ENCODE measurements around the gene EI24.

EI24 gene

DNA sequence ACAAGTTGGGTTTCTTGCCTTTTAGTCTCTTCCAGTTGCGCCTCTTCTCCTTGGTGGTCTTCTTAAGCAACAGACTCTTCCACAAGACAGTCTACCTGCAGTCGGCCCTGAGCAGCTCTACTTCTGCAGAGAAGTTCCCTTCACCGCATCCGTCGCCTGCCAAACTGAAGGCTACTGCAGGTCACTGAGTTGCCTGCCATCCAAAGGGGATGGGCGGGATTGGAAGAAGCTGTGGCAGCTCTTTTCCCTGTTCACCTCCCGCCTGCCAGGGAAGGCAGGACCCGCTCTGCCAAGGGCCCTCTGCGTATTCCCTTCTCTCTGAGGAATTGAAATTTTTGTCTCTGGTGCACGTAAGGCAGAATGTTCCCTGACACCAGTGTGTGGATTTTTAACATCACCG lies 14.2 kb downstream of the EI24 start:
- Histone ChIP-seq H3K27ac (no peak overlapping the region), H3K9ac (no peak overlapping the region), H3K4me3 (IDR thresholded peaks at IDR 0.05; ENCODE audit: insufficient read depth, low read depth, low read length) (no peak overlapping the region), H3K4me2 (no peak overlapping the region), H3K4me1 (ENCODE audit: low read depth, poor library complexity, severe bottlenecking) (peaks cover 7% of the 10 kb centered on the region), H4K20me1 (ENCODE audit: insufficient read depth) (no peaks in the 10 kb centered on the region), H3K36me3 (ENCODE audit: insufficient read depth) (0 out of 2 replicates have a peak, but pooled peaks cover 4% of the 10 kb centered on the region), H2AFZ (ENCODE audit: low read depth) (no peak overlapping the region), H3K79me2 (ENCODE audit: insufficient read depth, low read depth) (no peaks in the 10 kb centered on the region), H3K27me3 (ENCODE audit: insufficient read depth, low read depth) (no peaks in the 10 kb centered on the region)
- TF ChIP-seq, protein P1, sequence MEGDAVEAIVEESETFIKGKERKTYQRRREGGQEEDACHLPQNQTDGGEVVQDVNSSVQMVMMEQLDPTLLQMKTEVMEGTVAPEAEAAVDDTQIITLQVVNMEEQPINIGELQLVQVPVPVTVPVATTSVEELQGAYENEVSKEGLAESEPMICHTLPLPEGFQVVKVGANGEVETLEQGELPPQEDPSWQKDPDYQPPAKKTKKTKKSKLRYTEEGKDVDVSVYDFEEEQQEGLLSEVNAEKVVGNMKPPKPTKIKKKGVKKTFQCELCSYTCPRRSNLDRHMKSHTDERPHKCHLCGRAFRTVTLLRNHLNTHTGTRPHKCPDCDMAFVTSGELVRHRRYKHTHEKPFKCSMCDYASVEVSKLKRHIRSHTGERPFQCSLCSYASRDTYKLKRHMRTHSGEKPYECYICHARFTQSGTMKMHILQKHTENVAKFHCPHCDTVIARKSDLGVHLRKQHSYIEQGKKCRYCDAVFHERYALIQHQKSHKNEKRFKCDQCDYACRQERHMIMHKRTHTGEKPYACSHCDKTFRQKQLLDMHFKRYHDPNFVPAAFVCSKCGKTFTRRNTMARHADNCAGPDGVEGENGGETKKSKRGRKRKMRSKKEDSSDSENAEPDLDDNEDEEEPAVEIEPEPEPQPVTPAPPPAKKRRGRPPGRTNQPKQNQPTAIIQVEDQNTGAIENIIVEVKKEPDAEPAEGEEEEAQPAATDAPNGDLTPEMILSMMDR (conservative IDR thresholded peaks at IDR 0.05; ENCODE audit: low read depth, low read length), result no peak

GRCh38 chr11:125585487-125585886 lies 16.2 kb downstream of the EI24 start:
- Histone ChIP-seq H3K4me3 (IDR thresholded peaks at IDR 0.05; ENCODE audit: insufficient read depth, low read depth, low read length) (no peak overlapping the region), H3K27me3 (ENCODE audit: insufficient read depth, low read depth) (no peaks in the 10 kb centered on the region), H3K4me2 (no peak overlapping the region), H2AFZ (ENCODE audit: low read depth) (no peak overlapping the region), H3K4me1 (ENCODE audit: low read depth, poor library complexity, severe bottlenecking) (no peaks in the 10 kb centered on the region), H3K9ac (no peak overlapping the region), H3K36me3 (ENCODE audit: insufficient read depth) (0 out of 2 replicates have a peak, but pooled peaks cover 2% of the 10 kb centered on the region), H3K79me2 (ENCODE audit: insufficient read depth, low read depth) (no peaks in the 10 kb centered on the region), H4K20me1 (ENCODE audit: insufficient read depth) (no peaks in the 10 kb centered on the region), H3K27ac (no peak overlapping the region)
- TF ChIP-seq, protein P1 (conservative IDR thresholded peaks at IDR 0.05; ENCODE audit: low read depth, low read length), result no peak

DNA sequence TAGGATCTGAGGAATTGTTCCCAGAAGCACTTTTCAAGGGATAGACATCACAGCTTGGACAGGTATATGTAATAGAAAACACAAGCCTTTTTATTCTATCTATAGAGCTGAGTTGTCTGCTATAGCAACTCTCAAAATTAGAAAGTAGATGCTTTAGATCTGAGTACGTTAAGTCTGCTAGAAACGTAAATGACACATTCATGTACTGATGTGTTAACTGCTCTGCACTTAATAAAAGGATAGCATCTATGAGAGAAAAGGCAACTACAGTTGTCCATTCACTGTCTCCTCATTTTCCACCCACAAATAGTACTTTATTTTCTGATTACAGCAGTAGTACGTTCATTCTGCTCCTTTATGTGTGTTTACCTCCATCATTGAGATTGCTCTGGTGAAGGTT lies 17.3 kb downstream of the EI24 start:
- Histone ChIP-seq H3K4me2 (no peak overlapping the region), H3K9ac (no peak overlapping the region), H3K79me2 (ENCODE audit: insufficient read depth, low read depth) (no peaks in the 10 kb centered on the region; the same call in 1 of the 2 replicates), H3K36me3 (ENCODE audit: insufficient read depth) (no peaks in the 10 kb centered on the region), H3K4me3 (IDR thresholded peaks at IDR 0.05; ENCODE audit: insufficient read depth, low read depth, low read length) (no peak overlapping the region), H3K4me1 (ENCODE audit: low read depth, poor library complexity, severe bottlenecking) (peaks cover 7% of the 10 kb centered on the region), H2AFZ (ENCODE audit: low read depth) (no peak overlapping the region), H3K27ac (no peak overlapping the region), H3K27me3 (ENCODE audit: insufficient read depth, low read depth) (no peaks in the 10 kb centered on the region), H4K20me1 (ENCODE audit: insufficient read depth) (no peaks in the 10 kb centered on the region)
- TF ChIP-seq, protein P1 (conservative IDR thresholded peaks at IDR 0.05; ENCODE audit: low read depth, low read length), result no peak

DNA sequence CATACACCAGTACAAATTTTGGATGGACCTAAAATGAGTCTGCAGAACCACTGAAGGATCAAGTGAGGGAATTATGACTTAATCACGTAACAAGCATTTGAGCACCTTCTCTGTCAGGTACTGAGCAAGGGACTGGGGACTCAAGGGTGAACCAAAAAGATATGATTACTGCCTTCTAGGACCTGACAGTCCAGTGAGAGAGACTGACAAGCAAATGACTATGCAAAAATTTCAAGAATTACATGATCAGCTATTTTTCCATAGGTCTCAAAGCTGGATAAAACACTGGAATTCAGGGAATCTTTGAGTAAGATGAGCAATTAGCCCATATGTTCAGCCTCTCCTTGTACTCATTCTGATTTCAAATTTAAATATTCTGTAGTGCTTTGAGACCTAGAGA lies 18.2 kb downstream of the EI24 start:
- H3K79me2 ChIP-seq (ENCODE audit: insufficient read depth, low read depth), result no peaks in the 10 kb centered on the region; the same call in 1 of the 2 replicates
- no peak overlapping the region for H2AFZ ChIP-seq (ENCODE audit: low read depth)
- no peak overlapping the region for H3K4me3 ChIP-seq (IDR thresholded peaks at IDR 0.05; ENCODE audit: insufficient read depth, low read depth, low read length)
- TF ChIP-seq, protein P1 (conservative IDR thresholded peaks at IDR 0.05; ENCODE audit: low read depth, low read length), result no peak
- H3K4me2 ChIP-seq, result no peak overlapping the region
- no peaks in the 10 kb centered on the region for H3K27me3 ChIP-seq (ENCODE audit: insufficient read depth, low read depth)
- H4K20me1 ChIP-seq (ENCODE audit: insufficient read depth), result no peaks in the 10 kb centered on the region
- no peak overlapping the region for H3K9ac ChIP-seq
- peaks cover 7% of the 10 kb centered on the region for H3K4me1 ChIP-seq (ENCODE audit: low read depth, poor library complexity, severe bottlenecking)
- H3K36me3 ChIP-seq (ENCODE audit: insufficient read depth), result no peaks in the 10 kb centered on the region
- H3K27ac ChIP-seq, result no peak overlapping the region
